Neural progenitor cell (in vitro differentiated cells): Measurements from ENCODE around the gene SNX22.

Source experiments
- CTCF ChIP-seq: fragments of 200-600 bp; sonication (generic); IDR thresholded peaks from 2 replicates; pipeline ENCODE4 v1.5.1; 2017; ENCODE audit warnings: antibody characterized with exemption, mild to moderate bottlenecking
- EZH2 ChIP-seq: fragments of 200-600 bp; sonication (generic); IDR thresholded peaks from 2 replicates; pipeline ENCODE4 v1.6.1; 2017; ENCODE audit warnings: antibody characterized with exemption, mild to moderate bottlenecking, moderate library complexity
- EZH2phosphoT487 ChIP-seq: fragments of 200-600 bp; sonication (generic); IDR thresholded peaks from 2 replicates; pipeline ENCODE4 v1.6.1; 2017; ENCODE audit warnings: antibody characterized with exemption

DNA sequence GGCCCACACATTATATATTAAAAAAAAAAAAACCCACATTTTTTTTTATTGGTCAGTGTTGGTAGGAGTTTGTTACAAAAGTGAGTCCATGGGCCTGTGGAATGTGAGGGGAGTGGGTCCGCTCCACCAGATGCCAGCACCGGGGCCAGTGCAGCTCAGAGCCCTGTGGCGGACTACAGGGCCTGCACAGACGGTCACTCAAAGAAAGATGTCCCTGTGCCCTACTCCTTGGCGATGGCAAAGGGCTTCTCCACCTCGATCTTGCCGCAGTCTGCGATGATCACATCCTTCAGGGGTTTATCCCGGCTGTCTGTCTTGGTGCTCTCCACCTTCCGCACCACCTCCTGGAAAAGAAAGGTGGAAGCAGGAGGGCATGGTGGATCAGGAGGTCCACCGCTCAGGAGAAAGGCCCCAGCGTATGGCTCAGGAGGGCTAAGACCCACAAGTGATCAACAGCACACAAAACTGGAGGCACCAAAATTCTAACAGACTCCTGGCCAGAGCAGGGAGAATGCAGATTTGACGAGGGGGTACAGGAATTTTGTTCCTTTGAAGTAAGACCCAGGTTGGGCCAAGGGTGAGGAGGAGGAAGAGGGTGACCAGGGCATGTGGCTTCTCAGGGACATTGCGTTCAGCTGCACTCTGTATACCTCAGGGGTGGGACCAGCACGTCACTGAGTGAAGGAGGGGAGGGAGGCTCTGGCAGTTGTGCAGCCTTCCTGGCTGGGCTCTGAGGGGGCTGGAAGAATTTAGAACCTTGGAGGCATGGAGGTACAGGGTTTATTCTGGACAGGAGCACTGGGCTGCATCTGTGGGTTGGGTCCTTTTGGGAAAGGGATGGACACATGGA, 4.5 kb downstream of the SNX22 start:
- TF ChIP-seq CTCF (no peak), EZH2 (no peak), EZH2phosphoT487 (no peak)
